Activated CD4-positive, alpha-beta T cell treated with anti-CD3 and anti-CD28 coated beads, Interleukin-2, Interleukin-4, amounts not matched to agents 100 ng/mL and 50 ng/mL, durations not matched to agents 16 hours and 8 hours (primary cell): ENCODE data around the gene MPZL1.

Experiments used
- DNase-seq: peaks from one replicate; pipeline ENCODE4 v3.0.0-alpha.2; 2020; ENCODE audit warnings: low spot score

MPZL1 gene

GRCh38 chr1:167751676-167752075 is 29.9 kb downstream of the MPZL1 start:
- DNase-seq = no peak

DNA sequence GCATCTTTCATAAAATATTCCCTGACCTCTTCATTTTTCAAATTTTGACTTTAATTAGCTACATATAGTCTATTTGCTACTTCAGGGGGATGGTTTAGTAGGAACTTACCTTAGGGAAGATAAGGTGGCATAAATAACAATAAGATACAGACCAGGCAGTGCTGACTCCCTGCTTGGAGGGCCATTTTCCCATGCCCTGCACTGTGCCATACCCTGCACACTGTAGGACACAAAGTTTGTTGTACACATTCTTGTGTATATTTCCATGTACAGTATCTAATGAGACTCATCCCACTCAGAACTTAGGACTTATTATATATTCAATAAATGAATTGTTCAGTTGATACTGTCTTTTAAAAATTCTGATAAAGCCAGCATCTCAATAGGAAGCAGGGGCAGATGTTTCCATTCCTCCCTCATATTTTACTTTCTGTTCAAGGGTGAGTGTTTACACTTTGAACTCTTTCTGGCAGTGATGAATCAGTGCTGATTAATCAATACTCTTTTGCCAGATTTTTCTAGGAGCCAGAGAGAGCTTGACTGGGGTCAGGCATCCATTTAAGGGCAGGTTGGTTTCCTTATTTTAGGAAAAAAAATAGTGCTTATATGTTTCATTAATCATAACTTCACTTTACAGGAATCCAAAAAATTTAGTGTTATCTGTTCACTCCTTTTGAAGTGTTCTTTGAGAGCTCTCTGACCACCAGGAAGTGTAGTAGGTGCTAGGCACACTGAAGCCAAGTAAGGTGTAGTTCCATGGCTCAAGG is 30.6 kb downstream of the MPZL1 start:
- no peak for DNase-seq

GRCh38 chr1:167755654-167756053 is 33.9 kb downstream of the MPZL1 start:
- no peak for DNase-seq

DNA sequence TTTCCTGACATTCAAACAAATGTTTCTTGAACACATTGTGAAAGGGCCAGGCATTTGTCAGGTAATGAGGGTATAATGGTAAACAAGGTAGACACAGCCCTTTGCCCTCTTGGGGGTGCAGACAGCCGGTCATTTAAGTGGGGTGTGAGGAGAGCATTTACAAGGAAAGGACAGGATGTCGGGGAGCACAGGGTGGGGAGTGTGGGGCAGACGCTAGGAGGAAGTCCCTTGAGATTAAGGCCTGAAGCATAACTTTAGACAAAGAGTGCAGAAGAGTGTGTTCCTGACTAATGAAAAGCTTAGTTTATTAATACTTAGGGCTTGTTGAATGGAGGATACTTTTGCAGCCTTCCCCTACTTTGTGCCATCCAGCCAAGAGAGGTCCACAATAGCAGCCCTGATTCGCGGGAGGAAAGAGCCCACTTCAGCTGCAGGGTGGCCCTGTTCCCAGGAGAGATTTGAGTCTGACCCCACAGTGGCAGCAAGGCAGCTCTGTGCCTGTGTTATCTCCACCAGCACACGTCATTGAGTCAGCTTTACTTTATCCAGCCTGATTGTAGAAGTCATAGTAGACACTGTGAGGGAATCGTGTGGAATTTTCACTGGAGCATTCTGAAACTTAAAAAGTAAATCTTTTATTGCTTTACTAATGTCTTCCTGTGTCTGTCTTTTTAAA is 35.1 kb downstream of the MPZL1 start:
- DNase-seq = no peak

DNA sequence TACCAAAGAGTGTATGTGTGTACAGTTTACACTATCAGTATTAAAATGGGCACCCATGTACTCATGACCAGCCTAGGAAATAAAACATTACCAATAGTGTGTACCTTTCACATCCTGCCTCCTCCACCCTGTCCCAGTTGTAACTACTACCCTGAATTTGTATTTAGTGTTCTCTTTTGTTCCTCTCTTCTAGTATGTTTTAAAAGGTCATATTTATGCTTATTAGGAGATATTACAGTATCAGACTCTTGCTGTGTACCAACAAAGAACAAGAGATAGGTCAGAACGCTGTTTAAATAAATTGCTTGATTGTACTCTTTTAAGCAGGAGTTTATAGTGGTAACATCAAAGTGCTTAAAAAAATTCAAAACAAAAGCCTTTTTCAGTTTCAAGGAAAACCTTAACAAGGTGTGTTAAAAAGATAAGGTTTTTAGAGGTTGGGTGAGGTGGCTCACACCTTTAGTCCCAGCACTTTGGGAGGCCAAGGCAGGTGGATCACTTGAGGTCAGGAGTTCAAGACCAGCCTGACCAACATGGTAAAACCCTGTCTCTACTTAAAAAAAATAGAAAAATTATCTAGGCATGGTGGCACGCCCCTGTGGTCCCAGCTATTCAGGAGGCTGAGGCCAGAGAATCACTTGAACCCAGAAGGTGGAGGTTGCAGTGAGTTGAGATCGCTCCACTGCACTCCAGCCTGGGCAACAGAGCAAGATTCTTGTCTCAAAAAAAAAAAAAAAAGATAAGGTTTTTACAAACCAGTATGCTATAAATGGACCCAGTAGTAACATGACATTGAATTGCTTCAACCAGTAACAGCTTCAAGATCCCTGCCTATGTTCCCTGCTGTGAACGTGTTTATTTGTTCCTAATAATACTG is 35.9 kb downstream of the MPZL1 start:
- no peak for DNase-seq

GRCh38 chr1:167761400-167761799 is 39.6 kb downstream of the MPZL1 start:
- DNase-seq = no peak

DNA sequence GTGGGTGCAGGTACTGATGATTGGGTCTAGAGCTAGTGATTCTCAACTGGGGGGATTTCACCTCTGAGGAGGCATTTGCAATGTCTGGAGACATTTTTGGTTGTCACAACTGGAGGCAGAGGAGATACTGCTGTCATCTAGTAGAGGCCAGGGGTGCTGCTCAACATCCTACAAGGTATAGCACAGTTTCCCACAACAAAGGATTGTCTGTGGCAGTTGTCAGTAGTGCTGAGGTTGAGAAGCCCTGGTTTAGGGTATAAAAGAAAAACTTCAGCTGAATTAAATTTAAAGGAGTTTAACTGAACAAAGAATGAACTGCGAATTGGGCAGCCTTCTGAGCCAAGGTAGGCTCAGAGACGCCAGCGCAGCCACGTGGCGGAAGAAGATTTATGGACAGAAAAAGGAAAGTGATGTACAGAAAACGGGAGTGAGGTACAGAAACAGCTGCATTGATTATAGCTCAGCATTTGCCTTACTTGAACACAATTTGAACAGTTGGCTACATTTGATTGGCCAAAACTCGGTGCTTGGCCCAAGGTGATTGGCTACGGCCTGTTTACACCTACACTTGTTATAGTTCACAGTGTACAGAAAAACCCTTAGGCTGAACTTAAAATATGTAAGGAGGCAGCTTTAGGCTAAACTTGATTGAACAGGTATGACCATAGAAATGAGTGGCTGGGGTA is 40.4 kb downstream of the MPZL1 start:
- DNase-seq = no peak

DNA sequence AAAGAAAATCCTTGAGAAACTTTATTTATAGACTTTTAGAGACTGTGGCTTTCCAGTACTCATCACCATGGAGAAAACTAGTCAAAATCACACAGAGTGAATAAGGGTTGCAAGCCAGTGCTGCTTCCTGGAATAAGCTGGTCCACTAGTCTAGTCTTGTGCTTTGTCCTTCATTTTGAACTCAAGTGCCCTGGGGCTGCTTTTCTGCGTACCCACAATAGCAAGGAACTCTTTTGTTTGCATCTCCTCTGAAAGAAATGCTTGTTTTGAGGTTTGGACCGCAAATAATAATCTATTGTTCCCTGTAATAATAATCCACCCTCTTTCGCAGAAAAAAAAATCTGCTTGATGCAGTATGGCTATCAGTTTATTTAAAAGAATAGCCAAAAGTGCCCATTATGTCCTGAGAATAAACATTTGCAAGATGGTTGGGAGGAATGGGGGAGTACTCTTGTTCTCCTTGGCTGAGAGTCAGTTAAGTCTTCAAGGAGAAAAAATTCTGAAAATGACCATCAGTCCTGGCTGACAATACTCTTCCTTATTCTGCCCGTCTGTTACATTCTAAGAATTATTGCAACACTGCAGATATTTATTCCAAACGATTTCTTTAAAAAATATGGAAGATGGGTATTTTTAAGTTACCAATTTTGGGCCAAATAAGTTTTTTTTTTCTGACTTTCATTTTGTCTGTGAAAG is 41.9 kb downstream of the MPZL1 start:
- DNase-seq = no peak

GRCh38 chr1:167764458-167765330 is 42.9 kb downstream of the MPZL1 start:
- DNase-seq = no peak

- DNase-seq = no peak
Measured at GRCh38 chr1:167765496-167765895, 43.7 kb downstream of the MPZL1 start.

DNA sequence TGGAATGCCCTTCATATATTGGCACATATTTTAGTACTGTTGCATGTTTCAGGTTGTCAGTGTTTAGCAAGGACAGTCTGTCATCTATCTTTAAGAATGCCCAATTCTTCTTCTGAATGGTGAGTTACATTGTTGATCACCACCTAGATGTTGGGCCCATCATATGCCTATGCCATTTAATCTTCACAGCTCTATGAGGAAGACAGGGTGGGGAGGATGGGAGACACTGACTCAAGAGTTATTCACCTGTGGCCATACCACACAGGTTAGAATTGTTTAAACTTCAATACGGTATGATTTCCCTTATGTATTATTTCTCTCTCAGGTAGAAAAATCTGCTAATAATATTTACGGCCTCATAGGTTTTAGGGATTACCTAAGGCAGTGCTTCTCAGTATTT is 44.8 kb downstream of the MPZL1 start:
- DNase-seq = no peak

- DNase-seq = no peak
Measured at GRCh38 chr1:167767761-167768160, 46.0 kb downstream of the MPZL1 start.

DNA sequence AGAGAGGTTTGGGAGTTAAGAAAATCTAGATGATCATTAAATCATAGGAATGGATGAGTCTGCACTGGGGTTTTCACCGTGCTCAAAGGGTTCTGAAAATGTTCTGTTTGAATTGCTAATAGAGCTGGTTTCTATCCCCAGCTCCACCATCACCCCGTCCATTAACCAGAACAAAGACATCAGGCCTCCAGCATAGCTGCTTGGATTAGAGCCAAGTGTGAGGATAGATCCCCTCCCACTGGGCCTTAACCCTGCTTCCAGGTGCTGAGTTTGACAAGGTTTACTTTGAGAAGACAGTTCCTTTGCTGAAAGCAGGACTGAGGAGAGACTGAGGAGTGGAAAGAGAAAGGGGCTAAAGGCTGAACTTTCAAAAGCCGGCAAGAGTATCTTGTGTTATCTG is 48.3 kb downstream of the MPZL1 start:
- DNase-seq = no peak

DNA sequence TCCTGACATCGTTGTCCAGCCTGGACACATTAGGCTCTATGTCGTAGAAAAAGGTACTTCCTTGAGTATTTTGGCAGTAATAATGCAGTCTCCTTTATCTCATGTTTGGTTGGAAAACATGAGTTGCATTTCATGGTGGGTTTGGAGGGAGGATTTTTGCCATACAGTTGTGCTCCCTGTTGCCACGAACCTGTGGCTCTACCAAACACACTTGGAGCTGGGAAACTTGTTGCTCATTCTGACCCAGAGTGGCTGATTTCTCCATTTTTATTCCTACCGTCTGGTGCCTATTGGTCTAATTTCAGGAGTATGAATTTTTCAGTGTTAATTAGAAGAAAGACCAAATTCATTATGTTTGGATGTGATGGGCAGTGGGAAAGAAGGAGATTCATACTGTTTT is 50.7 kb downstream of the MPZL1 start:
- DNase-seq = no peak

DNA sequence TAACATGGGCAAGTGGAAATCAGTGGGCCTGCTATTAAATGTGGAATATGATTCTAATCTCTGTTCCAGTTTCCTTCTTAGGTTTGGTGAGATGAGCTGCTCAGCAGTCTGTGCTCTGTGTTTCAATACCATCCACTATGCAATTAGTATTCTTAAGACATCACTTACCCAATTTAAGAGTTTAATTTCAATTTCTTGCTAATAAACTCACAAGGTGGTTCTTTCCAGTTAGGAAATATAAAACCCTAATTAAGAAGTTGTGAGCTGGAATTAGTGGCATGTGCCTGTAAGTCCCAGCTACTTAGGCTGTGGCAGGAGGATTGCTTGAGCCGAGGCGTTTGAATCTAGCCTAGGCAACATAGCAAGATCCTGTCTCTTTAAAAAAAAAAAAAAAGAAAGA is 51.7 kb downstream of the MPZL1 start:
- DNase-seq = no peak

DNA sequence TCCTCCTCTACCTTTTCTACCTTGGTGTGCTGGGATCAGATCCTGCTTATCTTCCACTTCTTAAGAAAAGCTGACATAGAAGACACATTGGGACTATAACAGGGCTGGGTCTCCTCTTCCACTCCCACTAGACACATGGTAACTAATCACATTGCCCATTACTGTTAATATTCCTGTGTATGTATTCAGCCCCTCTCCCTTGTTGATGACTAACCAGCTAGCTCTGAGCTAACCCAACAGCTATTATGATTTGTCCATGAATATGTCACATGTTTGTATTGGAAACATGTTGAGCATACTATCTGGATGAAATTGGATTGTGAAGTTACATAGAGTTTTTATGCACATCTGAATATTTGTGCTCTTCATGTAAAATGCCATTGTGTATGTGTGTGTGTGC is 52.9 kb downstream of the MPZL1 start:
- DNase-seq = no peak

DNA sequence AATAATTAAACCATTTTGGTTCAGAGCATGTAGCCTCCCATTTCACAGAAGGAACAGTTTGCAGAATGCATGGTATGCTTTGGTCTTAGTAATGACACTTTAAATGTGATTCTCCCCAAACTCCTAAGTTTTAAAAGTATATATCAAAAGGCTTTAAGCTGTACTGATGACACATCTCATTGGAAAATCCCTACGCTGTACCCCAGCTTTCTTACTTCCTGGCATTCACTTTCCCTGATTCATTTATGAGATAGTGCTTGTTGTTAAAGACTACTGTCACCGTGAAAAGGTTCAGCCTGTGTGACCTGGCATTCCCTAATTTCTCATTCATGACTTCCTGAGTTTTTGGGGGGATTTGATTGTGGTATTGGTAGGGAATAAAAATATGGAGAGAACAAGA is 53.4 kb downstream of the MPZL1 start:
- no peak for DNase-seq

GRCh38 chr1:167776151-167776550 is 54.4 kb downstream of the MPZL1 start:
- no peak for DNase-seq

DNA sequence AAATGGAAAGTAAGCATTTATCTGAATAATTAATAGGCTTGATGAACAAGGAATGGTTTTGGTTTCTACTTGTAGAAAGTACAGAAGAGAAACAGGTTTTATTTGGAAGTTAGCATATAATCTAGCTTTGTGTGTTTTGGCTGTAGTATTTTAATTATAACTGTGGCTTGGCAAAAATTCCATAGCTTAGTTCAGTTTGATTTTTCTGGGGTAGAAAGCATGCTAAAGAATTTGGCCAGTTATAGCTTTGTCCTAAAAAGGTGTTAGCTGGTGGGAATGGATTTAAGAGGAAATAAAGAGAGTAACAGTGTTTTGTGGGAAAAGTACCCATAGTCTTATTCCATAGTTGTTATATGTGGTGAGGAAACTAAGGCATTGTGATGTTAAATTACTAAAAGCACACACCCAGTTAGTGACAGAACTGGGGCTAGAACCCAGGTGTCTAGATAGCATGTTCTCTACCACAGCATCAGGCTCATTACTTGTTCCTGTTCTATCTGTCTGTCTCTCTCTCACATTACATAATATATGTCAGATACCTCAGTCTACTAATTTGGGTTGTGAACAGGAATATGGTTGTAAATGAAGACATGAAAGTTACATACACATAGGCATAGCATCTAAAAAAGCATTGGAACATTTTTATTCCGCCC is 55.0 kb downstream of the MPZL1 start:
- DNase-seq = no peak

- no peak for DNase-seq
Measured at GRCh38 chr1:167777269-167777650, 55.5 kb downstream of the MPZL1 start.
